ENCODE results near the gene ASTN1.

Gene ASTN1

DNA sequence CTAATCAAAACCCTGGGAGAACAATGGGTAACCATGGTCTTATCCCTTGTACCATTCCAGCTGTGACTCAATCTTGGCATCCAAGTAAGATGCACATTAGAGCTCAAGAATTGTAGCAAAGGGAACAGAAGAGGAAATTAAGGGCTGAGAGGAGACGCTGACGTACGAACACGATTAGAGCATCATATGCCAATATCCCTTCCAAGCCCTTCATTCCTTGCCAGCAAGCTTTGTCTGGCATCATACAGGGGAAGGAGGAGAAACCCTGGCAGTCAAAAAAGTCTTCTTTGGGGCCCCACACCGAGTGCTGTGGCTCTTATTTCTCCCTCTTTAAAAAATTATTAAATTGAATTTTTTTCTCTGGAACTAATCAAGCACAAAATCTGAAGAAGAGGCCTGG, 120.9 kb downstream of the ASTN1 start:
- DNase-seq (ENCODE audit: low read depth) = no peak

DNA sequence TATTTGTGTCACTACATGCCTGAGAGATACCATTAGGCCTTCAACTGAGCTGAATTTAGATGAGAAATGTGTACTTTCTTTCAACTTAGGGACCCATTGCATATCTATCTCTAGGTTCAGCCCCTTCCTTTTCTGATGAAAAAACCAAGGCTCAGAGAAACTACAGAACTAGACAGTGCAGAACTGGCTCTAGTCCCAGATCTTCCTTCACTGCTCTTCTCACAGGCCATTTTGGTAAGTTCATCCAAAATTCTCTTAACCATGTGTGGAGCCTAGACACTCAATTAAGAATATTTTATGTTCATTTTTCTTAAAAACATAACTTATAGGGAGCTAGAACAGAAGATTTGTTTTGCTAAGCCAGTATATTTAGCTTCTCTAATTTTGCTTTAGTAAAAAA, 128.9 kb downstream of the ASTN1 start:
- DNase-seq (ENCODE audit: low read depth) = no peak

DNA sequence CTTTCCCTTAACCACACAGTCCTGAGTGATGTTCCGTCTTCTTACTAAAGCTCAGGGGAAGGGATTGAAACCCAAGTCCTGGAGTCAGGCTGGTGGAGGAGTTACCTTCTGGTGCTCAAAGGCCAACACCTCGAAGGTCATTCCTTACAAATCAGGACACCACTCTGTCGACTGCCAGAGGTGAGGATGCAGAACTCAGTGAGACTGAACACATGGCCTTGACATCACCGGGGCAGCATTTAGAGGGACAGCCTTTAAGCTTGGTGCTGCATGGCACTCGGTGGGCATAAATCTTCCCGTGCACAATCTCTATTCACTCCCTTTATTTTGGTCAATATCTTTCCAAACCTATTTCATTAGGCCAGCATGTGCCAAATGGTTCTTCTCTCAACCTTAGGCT, 130.9 kb downstream of the ASTN1 start:
- DNase-seq (ENCODE audit: low read depth) = no peak

DNA sequence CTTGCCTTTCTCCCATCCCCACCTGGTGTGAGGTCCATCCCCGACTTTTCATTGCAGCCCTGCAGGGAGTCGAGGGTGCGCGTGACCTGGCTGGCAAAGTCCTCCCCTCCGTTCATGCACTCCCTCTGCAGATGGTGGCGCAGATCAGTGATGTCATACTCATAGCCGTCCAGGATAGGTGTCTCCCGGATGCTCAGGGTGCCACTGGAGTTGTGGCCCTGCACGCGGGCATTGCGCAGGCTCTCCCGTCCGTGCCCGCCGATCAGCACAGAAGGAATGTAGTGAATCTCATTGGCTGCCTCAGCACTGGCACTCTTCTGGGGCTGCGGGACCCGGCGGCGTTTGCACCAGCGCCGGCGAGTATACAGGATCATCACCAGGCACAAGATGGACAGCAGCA, 132.1 kb downstream of the ASTN1 start:
- DNase-seq (ENCODE audit: low read depth) = no peak

DNA sequence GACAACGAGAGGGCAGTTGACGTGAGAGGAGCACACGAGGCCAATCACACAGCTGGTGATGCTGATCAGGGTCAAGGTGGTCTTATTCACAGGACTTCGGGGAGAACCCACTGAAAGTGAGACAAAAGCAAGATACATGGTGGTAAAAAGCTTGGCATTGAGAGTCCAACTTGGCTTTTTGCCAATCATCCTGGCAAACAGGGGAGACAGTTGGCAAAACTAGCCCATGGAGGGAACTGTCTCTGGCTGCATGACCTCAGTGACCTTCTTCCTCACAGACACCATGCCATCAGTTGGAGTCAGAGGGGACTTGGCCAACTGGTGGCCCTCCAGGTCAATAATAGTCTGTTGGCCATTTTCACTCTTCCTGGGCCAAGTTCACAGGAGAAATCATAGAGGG, 139.9 kb downstream of the ASTN1 start:
- DNase-seq (ENCODE audit: low read depth) = no peak

DNA sequence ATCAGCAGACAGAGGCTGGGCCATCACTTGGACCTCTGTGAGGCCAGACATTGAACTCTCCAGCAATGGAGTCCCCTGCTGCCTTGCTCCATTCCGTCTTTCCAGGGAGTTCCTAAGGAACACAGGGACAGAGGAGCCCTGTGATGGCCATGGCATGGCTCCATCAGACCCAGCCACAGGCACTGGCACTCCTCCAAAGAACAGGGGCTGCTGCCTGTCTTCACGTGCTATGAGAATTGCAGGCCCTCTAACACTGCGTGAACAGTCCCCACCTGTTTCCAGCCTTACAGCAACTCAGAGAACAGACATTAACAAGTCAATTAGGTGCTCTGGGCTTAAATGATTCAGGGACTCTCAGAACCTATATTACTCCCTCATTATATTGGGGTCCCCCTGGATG, 140.8 kb downstream of the ASTN1 start:
- no peak for DNase-seq (ENCODE audit: low read depth)

DNA sequence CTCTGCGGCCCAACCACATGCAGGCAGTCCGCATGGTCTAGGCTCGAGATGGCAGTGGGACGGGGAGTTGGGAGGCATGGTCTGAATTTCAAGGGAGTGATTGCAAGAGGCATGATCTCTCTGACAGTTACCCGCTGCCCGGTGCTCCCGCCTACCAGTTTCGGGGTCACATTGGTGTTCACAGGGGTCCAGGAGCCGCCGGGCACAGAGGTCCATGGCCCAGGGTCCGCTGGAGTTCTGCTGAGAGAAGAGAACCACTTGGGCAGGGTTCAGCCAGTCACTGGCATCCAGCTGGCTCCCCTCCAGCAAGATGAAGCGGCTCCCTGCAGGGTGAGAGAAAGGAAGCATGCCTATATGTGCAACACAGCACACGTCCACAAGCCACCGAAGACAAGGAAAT, 141.3 kb downstream of the ASTN1 start:
- no peak for DNase-seq (ENCODE audit: low read depth)

DNA sequence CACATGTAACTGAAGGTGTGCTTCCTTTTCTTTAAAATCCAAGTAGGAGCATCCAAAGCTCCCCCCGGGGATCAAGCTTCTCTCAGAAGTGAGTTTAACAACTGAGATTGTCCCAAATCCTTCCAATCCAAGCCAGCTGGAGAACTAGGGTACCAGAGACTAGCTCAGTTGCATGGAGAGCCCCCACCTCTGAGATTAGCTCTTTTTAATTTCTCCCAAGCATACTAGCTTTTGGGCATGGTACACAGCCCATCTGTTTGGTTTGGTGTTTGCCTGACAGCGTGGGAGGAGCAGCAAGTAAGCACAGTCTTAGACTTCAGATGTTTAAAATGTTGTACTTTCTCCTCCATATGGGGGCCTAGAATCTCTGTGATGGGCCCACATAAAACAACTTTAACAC, 142.8 kb downstream of the ASTN1 start:
- DNase-seq (ENCODE audit: low read depth) = no peak

DNA sequence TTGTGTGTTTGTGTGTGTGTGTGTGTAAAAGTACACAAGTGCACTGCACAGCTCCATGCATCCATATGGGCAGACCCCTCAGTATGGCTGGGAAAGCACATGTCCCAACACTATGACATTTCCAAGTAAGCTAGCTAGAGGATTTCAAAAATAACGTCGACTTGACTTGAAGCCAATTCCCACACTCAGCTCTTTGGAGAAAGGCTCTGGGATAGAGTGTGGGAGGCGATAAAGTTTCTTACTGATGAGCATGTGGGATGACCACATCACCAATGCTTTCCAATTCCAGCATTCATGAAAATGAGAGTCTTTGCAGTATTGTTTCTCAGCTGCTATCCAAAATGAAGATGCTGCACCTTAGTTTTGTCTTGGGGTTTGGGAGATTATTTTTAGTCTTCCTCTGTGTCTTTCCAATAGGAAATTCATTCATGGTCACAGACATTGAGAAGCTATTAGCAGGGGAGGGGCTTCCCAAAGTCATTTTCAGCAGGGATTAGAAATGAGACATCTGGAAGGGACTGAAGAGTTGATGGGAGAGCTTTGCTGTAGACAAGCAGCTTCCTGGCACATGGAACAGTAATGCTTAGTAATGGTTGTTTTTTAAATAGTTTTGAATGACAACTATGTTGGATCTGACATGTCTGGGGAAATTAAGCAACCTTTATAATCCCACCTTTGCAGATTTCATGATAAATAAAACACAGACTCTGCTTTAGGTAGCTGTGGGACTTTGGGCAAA, 143.5 kb downstream of the ASTN1 start:
- DNase-seq (ENCODE audit: low read depth) = no peak

DNA sequence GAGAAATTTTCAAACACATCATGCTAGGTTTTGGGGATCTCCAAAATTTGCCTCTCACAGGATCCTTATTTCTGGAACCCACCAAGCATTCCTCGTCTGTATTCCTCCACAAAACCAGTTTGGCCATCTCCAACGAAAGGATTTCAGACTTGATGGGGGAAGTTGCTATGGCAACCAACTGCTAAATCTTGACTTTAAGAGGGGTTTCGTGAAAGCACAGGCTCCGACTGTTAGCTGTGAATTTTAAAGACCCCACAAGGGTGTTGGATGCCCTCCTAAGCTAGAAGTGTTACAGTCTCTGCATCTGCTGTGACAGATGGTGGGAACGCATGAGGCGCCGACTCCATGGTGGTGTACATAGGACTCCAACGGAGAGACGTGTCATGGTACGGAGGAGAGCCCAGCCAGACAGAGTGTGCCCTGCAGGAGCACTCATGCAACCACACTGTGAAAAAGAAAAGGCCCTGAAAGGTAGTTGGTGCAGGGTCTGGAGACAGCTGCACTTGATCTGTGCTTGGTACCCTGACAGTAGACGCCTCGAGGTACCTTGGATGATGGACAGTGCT, 147.1 kb downstream of the ASTN1 start:
- DNase-seq (ENCODE audit: low read depth) = no peak

DNA sequence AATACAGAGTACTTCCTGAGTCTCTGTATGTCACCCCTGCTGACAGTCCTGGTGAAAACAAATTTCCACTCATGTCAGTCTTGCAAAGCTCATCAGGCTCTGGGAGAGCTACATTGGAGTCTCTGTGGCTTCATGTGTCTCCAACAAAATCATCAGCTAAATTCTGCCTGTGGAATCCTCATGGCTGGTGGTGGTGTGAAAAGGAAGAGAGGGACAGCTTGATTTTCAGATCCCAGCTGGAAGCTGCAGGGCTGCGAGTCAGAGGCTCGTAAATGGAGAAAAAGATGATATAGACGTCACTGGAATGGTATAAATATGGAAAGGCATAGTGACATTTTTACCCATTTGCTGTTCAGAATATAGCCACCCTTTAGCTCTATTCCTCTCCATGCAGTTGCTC, 150.2 kb downstream of the ASTN1 start:
- DNase-seq (ENCODE audit: low read depth) = no peak

DNA sequence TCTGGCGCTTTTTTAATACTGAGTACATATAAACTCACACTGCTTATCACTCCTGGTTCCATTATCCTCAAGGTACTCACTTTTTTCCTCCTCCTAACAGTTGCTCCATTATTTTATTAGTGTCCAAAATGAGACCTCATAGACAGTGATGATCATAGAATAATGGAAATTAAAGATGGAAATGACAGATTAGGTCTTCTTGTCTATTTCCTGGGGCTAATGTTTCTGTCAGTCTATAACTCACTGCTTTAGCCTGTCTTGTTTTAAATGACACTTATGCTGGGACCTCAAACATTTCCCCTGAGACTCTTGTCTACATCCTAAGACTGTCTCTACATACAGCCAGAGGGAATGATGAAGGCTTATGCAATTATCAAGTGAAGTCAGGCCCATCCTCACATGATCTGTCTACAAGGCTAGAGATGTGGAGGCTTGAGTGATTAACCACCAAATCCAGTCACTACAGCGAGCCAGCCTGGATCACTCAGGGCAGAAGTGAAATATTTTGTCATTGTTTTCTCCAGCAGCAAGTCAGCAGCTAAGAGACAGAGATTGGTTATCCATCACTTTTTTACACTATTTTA, 152.1 kb downstream of the ASTN1 start:
- DNase-seq (ENCODE audit: low read depth) = no peak

DNA sequence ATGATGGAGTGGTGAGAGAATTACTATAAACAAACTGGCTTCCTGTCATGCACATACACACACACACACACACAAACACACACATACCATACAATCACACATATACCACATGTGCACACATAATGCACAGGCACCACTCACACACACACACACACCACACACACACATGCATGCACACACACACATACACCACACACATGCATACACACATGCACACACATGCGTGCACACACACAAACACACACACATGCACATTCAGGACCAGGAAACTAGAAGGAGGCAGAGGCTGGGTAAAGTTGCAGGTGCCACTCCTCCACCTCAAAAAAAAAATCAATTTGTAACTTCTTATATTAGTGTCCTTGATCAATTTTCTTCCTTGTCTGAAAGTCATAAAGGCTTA, 153.0 kb downstream of the ASTN1 start:
- DNase-seq (ENCODE audit: low read depth) = no peak

DNA sequence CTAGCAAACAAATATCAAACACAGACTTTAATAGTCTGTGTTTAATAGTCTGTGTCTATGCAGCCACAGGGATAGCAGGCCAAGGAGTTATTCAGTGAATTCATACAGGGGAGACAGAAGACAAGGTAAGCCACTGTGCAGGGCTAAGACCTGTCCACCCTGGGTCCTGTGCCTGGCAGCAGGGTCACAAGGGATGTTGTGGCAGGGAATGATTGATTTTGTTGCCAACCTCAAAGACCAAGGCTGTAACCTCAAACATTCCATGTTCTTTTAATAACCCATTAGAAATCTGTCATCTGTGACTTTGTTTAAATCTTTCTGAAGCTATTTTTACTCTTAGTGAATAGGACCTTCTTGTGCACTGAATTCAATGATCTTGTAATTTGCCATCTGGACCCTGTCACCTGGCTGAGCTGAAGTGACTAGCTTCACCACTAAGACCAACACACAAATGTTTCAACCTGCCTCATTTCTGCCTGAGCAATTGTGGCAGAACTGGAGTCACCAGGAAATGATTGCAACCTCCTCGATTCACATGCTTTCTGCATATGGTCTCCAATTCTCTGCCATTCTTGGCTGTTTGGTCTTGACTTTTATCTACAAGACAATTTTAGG, 154.2 kb downstream of the ASTN1 start:
- no peak for DNase-seq (ENCODE audit: low read depth)

DNA sequence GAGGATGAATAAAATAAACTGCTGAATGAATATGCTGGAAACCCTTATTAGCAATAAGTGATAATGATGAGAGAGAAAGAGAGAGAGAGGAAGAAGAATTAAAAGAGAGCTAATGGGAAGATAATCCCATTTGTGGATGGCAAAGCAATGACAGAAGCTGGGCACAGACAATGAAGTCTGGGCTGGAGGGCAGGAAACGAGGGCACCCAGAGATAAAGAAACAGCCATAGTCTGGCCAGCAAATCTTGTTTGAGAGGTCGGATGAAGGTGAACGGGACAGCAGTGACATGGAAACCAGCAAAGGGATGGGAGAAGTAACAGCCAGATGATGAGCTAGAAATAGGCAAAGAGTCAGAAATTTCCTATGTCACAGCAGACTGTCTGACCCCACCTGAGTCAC, 155.9 kb downstream of the ASTN1 start:
- DNase-seq (ENCODE audit: low read depth) = no peak

DNA sequence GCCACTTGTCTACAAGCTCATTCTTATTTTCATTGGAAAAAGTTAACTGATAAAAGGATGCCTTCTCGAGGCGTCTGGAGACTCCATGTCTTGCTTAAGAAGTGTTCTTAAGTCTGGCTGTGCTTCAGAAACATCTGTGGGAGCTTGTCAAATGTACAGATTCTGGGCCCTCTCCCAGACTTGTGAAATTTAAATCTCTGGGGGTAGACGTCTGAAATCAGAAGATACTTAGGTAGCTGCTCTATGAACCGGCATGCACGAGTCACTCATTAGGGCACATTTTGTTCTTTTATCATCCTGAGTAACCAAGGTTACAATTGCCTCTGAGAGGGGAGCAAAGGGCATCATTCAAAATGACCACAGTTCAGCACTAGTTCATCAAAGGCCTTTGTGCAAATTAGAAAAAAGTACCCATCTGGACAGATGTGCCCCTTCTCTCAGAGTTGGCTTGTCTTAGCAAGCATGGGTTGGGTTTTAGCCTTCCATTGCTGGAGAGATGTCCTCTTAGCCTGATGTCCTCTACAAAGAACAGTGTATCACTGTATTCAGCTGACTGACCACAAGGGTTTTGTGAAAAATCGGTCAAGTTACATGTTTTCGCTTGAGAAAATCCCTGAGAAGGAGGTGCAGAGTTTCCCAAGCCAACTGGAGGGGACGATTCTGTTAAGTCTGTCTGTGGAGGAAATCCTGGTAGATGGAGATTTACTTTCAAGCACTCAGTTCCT, 156.9 kb downstream of the ASTN1 start:
- no peak for DNase-seq (ENCODE audit: low read depth)

DNA sequence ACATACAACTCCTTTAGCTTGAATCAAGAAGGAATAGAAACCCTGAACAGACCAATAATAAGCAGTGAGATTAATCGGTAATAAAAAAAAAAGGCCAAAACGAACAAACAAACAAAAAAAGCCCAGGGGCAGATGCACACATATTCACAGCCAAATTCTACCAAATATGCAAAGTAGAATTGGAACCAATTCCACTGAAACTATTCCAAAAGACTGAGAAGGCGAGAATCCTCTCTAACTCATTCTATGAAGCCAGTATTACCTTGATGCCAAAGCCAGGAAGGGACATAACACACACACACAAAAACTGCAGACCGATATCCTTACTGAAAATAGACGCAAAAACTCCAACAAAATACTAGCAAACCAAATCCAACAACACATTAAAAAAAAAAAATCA, 161.6 kb downstream of the ASTN1 start:
- no peak for DNase-seq (ENCODE audit: low read depth)

DNA sequence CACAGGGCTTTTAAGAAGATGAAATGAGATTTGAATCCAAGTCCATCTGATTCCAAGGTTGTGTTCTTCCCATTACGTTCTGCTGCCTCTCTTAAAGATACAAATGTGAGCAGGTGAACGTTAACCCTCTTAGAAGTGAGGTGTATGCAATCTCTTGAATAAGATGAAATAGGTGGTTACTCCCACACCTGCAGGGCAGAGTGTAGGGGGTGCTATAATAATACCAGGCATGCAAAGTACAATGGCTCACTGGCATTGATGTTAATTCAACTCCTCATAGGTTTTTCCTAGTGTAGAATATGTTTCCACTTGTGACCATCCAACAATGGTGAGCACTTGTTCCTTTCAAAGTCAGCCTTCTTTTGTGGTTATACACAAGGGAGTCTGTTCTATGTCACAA, 163.0 kb downstream of the ASTN1 start:
- DNase-seq (ENCODE audit: low read depth) = no peak

DNA sequence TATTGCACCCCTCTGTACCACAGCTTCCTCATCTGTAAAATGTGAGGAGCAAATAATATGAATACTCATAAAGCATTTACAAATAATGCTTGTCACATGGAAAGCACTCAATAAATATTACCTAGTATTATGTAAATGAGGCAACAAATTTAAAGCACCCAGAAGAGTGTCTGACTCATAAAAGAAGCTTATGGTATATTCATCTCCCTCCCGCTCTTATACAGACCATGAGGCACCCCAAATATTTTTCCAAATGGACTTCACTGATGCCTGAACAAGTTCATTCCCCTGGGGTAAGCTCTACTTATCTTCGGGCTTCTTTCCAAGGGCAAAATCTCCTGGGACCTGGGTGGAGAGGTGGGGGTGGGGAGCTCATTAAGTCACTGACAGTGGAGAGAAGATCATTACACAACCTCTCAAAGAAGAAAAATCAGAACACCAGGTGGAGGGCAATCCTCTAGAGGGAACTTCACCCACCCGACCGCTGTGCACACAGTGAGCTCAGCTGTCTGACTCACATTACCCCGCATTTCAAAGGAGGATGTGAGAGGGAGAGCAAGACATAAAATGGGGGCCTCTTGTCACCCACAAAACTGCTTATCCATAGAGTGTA, 166.2 kb downstream of the ASTN1 start:
- DNase-seq (ENCODE audit: low read depth) = no peak

DNA sequence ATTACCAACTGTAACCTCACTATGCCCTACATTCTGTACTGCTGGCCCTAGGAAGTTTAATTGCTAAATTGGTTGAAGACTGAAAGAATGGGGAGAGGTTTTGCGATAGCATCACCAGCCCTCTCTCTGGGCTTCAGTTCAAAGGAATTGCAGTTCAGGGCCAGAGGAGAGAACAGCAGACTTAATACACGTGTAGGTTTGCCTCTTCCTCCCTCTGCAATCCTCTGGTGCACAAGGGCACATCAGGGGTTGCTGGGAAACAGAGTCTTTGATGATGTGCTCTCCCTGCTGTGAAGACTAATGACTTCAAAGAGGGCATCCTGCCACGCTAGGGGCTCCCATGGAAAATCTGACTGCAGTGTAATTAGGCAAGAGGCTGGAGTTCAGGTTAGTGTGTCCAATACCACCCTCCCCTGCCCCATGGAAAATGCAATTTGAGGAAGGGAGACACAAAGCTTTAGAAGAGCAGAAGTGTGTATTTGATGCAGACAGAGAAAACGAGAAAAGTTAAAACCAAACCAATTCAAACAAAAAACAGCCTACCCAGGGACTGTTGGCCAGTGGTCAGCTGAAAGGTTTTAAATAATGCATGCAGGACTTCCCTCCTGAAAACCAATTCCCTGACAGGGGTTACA, 167.9 kb downstream of the ASTN1 start:
- DNase-seq (ENCODE audit: low read depth) = no peak

DNA sequence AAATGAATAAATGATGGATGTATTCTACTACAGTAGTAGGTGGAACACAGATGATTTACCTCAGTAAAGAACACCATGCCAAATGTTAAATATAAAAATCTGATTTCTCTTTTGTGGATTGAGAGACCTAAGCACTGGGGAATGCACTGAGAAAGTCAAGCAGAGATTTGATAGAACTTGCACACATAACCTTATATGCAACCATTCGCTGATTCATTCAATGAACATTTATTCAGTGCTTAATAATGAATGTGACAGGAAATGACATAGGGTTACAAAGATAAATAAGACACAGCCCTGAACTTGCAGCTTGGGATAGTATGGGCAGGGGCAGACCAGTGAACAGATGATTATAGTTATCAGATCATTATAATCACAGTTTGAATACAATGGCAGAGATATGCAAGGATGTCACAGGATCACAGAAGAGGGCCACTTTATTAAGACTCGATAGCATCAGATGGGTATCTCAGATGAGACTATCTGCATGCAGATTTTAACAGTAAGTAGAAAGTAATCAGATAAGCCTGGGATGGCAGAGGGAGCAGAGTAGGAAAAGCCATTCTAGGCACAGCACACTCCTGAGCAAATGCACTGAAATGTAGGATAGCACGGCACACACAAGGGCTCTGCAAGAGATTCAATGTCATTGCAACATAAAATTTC, 169.4 kb downstream of the ASTN1 start:
- no peak for DNase-seq (ENCODE audit: low read depth)

All from GM04503 (cell line).